A549 (cell line): ENCODE measurements around the gene KHDRBS1. TPM values are rescaled to one million over a fixed set of nuclear protein-coding genes. Genes with fewer than 3 reads are reported as not detected.
"Not testable (repeated sequence)": the region's sequence is repeated elsewhere in the genome, so short reads cannot be mapped to it uniquely, and the experiment has no call there.

ENCODE experiments used
- ATAC-seq, 2 experiments: fragments of 200-7000 bp in 1 of 2; fragments of >200 bp in 1 of 2; cut with Nextera tagmentation in 1 of 2; cut with Tn5 transposase in 1 of 2; 3 replicates each; pipeline versions ENCODE4 v1.8.0 to v1.9.1; 2018 to 2020; ENCODE audit warnings: mild to moderate bottlenecking in 1 of 2, moderate library complexity in 1 of 2
- CTCF ChIA-PET: fragments of 300-600 bp; sonication (Branson Sonifier 250); formaldehyde crosslinking; extraction: SDS; loops from one replicate; lab custom pipeline; 2021; ENCODE audit warnings: antibody characterized with exemption, inconsistent platforms; lab: Yijun Ruan, JAX
- POLR2A ChIA-PET: fragments of 350-600 bp; formaldehyde crosslinking; extraction: SDS; loops from one replicate; lab custom pipeline; 2021; ENCODE audit warnings: antibody characterized with exemption, inconsistent platforms; lab: Yijun Ruan, JAX
- DNase-seq, 2 experiments: peaks; one replicate each; pipeline versions ENCODE4 v3.0.0 to v3.0.0-alpha.2; 2011 to 2016; ENCODE audit warnings: low read depth in 1 of 2, low spot score in 1 of 2
- FAIRE-seq: peaks from 2 replicates; lab custom pipeline; 2011; peaks lifted over from hg19 to GRCh38; lab: Jason Lieb, UNC
- H3K27ac ChIP-seq, 2 experiments: fragments of >200 bp; sonication (Bioruptor Twin); formaldehyde crosslinking; 3 replicates each; pipeline ENCODE4 v1.5.1; 2016 to 2017
- H3K4me1 ChIP-seq: fragments of >200 bp; sonication (Bioruptor Twin); formaldehyde crosslinking; 3 replicates; pipeline ENCODE4 v1.6.1; 2016
- H3K4me2 ChIP-seq: fragments of >200 bp; sonication (Bioruptor Twin); formaldehyde crosslinking; 3 replicates; pipeline ENCODE4 v1.6.1; 2016
- H3K4me3 ChIP-seq: fragments of >200 bp; sonication (Bioruptor Twin); formaldehyde crosslinking; 3 replicates; pipeline ENCODE4 v1.5.1; 2016
- H3K9me3 ChIP-seq: fragments of >200 bp; sonication (Bioruptor Twin); formaldehyde crosslinking; 3 replicates; pipeline ENCODE4 v1.6.1; 2016
- CBX2 ChIP-seq: fragments of 200-600 bp; sonication (generic); IDR thresholded peaks from 2 replicates; pipeline ENCODE4 v1.6.1; 2016; ENCODE audit warnings: low read depth, mild to moderate bottlenecking, borderline replicate concordance
- CBX8 ChIP-seq: fragments of 200-600 bp; sonication (generic); IDR thresholded peaks from 2 replicates; pipeline ENCODE4 v1.6.1; 2016
- EP300 ChIP-seq, 2 experiments: fragments of >200 bp; sonication (Bioruptor Twin); formaldehyde crosslinking; IDR thresholded peaks; 2 replicates in 1 of 2; 3 replicates in 1 of 2; pipeline ENCODE4 v1.6.1; 2016 to 2017
- ESRRA ChIP-seq: fragments of 150-350 bp; IDR thresholded peaks from 2 replicates; pipeline ENCODE4 v1.6.1; 2014; ENCODE audit warnings: mild to moderate bottlenecking, low read length, borderline replicate concordance
- FOSL2 ChIP-seq, 2 experiments: fragments of 450-650 bp in 1 of 2; fragments of >200 bp in 1 of 2; sonication (Bioruptor Twin) in 1 of 2; formaldehyde crosslinking; IDR thresholded peaks; 2 replicates each; pipeline versions ENCODE4 v1.5.0 to v1.6.1; 2016 to 2020; ENCODE audit warnings: mild to moderate bottlenecking in 1 of 2, moderate library complexity in 1 of 2
- FOXS1 ChIP-seq: fragments of 250-450 bp; sonication (Bioruptor Pico); IDR thresholded peaks from 2 replicates; pipeline ENCODE4 v1.5.0; 2020; ENCODE audit warnings: mild to moderate bottlenecking, moderate library complexity
- GATA3 ChIP-seq: IDR thresholded peaks from 2 replicates; pipeline ENCODE4 v1.6.1; 2012; ENCODE audit warnings: borderline replicate concordance
- HOXB13 ChIP-seq: fragments of 250-450 bp; sonication (Bioruptor Pico); IDR thresholded peaks from 2 replicates; pipeline ENCODE4 v1.5.0; 2020; ENCODE audit warnings: low read depth, mild to moderate bottlenecking, moderate library complexity
- HOXB5 ChIP-seq: fragments of 250-450 bp; sonication (Bioruptor Pico); IDR thresholded peaks from 2 replicates; pipeline ENCODE4 v1.5.0; 2020; ENCODE audit warnings: mild to moderate bottlenecking, moderate library complexity
- JUN ChIP-seq, 2 experiments: fragments of >200 bp; sonication (Bioruptor Twin); formaldehyde crosslinking; IDR thresholded peaks; 2 replicates in 1 of 2; 3 replicates in 1 of 2; pipeline ENCODE4 v1.6.1; 2016 to 2017
- MYC ChIP-seq: IDR thresholded peaks from 2 replicates; pipeline ENCODE4 v1.6.1; 2012; ENCODE audit warnings: mild to moderate bottlenecking, inconsistent platforms, low read length, improper control_type of control experiment, borderline replicate concordance
- NPAS2 ChIP-seq: fragments of 250-450 bp; sonication (Bioruptor Pico); IDR thresholded peaks from 2 replicates; pipeline ENCODE4 v1.8.0; 2022; ENCODE audit warnings: mild to moderate bottlenecking, moderate library complexity, borderline replicate concordance
- NR3C1 ChIP-seq: fragments of >200 bp; sonication (Bioruptor Twin); formaldehyde crosslinking; IDR thresholded peaks from 3 replicates; pipeline ENCODE4 v1.6.1; 2017
- POLR2A ChIP-seq: IDR thresholded peaks from 2 replicates; pipeline ENCODE4 v1.6.1; 2012; ENCODE audit warnings: mild to moderate bottlenecking, low read length
- RFX5 ChIP-seq: fragments of 450-650 bp; IDR thresholded peaks from 2 replicates; pipeline ENCODE4 v1.7.1; 2014; ENCODE audit warnings: antibody characterized with exemption, mild to moderate bottlenecking, moderate library complexity
- RNF2 ChIP-seq: fragments of 200-600 bp; sonication (generic); IDR thresholded peaks from 2 replicates; pipeline ENCODE4 v1.6.1; 2016; ENCODE audit warnings: low read depth, mild to moderate bottlenecking, antibody characterized with exemption, moderate library complexity, borderline replicate concordance
- TFCP2L1 ChIP-seq: fragments of 250-450 bp; sonication (Bioruptor Pico); IDR thresholded peaks from 2 replicates; pipeline ENCODE4 v1.5.0; 2021; ENCODE audit warnings: mild to moderate bottlenecking
- ZFP36 ChIP-seq: fragments of 450-650 bp; IDR thresholded peaks from 2 replicates; pipeline ENCODE4 v1.6.1; 2014; ENCODE audit warnings: borderline replicate concordance; ENCODE audit not compliant: partially characterized antibody
- WGBS: methylation state at CpG from one replicate; pipeline ENCODE4 v1.1.6; 2017; ENCODE audit errors: missing lambda C conversion rate; 5-methylcytosine and 5-hydroxymethylcytosine counted together
- polyA plus RNA-seq, 4 experiments: library from polyadenylated mRNA; depleted of rRNA in 3 of 4; stranded (reverse); fragments of >200 nt; fragmentation: RNase III in 1 of 4; extraction: RNeasy Plus Mini Kit Qiagen cat#74134 plus additional on column Dnase treatment in 1 of 4; gene quantifications; 2 replicates in 3 of 4; 3 replicates in 1 of 4; pipeline ENCODE4 v1.2.3, GENCODE V29; 2011 to 2017
- TF ChIP-seq, protein P1 (sequence below): fragments of 250-450 bp; sonication (Bioruptor Pico); IDR thresholded peaks from 2 replicates; pipeline ENCODE4 v1.5.0; 2021; ENCODE audit warnings: mild to moderate bottlenecking, moderate library complexity, borderline replicate concordance
- TF ChIP-seq, protein P2 (sequence below): IDR thresholded peaks from 2 replicates; pipeline ENCODE4 v1.6.1; 2012
- TF ChIP-seq, protein P3 (sequence below): fragments of 450-650 bp; IDR thresholded peaks from 2 replicates; pipeline ENCODE4 v1.6.1; 2014; ENCODE audit warnings: antibody characterized with exemption
- TF ChIP-seq, protein P4 (sequence below): fragments of 200-600 bp; sonication (generic); IDR thresholded peaks from 2 replicates; pipeline ENCODE4 v1.6.1; 2016; ENCODE audit warnings: antibody characterized with exemption, mild to moderate bottlenecking, moderate library complexity
- TF ChIP-seq, protein P5 (sequence below): fragments of >200 bp; sonication (Bioruptor Twin); formaldehyde crosslinking; IDR thresholded peaks from 2 replicates; pipeline ENCODE4 v1.6.1; 2016
- TF ChIP-seq, protein P6 (sequence below): fragments of 250-450 bp; sonication (Bioruptor Pico); IDR thresholded peaks from 2 replicates; pipeline ENCODE4 v1.5.0; 2020; ENCODE audit warnings: low read depth, mild to moderate bottlenecking, moderate library complexity

KHDRBS1 gene
- polyA plus RNA-seq, 2 of the 4 experiments (the other 2 are of a cell fraction) = 60.6 to 109 TPM

DNA sequence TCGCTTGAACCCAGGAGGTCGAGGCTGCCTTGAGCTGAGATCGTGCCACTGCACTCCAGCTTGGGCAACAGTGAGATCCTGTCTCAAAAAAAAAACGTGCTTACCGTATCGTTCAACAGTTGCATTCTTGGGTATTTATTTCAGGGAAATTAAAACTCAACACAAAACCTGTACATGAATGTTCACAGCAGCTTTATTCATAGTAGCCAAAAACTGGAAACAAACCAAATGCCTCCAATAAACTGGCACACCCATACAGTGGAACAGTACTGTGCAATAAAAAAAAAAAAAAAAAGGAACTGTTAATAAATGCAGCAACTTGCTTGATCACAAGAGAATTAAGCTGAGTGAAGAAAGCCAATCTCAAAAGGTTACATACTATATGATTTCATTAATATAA, 6.7 kb downstream of the KHDRBS1 start:
- H3K4me1 ChIP-seq = peaks cover 40% of the 10 kb centered on the region; the same call in 2 of the 3 replicates
- H3K9me3 ChIP-seq = no peaks in the 10 kb centered on the region
- H3K27ac ChIP-seq = no peak overlapping the region
- DNase-seq (no peak), ATAC-seq (no peak), FAIRE-seq (no peak)
- WGBS = 86% methylated on average over 4 of the region's 6 CpGs
- H3K4me2 ChIP-seq = no peak overlapping the region
- TF ChIP-seq RFX5 = no peak
- TF ChIP-seq MYC = no peak
- TF ChIP-seq ZFP36 = no peak
- TF ChIP-seq CBX8 = no peak
- no peak for TF ChIP-seq NR3C1
- TF ChIP-seq TFCP2L1 (CRISPR knock-in tag) = no peak
- no peak for TF ChIP-seq JUN (IDR thresholded peaks at IDR 0.05)
- TF ChIP-seq CBX2 = no peak
- TF ChIP-seq, protein P1, sequence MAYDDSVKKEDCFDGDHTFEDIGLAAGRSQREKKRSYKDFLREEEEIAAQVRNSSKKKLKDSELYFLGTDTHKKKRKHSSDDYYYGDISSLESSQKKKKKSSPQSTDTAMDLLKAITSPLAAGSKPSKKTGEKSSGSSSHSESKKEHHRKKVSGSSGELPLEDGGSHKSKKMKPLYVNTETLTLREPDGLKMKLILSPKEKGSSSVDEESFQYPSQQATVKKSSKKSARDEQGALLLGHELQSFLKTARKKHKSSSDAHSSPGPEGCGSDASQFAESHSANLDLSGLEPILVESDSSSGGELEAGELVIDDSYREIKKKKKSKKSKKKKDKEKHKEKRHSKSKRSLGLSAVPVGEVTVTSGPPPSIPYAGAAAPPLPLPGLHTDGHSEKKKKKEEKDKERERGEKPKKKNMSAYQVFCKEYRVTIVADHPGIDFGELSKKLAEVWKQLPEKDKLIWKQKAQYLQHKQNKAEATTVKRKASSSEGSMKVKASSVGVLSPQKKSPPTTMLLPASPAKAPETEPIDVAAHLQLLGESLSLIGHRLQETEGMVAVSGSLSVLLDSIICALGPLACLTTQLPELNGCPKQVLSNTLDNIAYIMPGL = no peak
- no peak for TF ChIP-seq FOSL2 (IDR thresholded peaks at IDR 0.05)
- TF ChIP-seq FOSL2 (CRISPR knock-in tag; IDR thresholded peaks at IDR 0.05) = no peak
- TF ChIP-seq, protein P2, sequence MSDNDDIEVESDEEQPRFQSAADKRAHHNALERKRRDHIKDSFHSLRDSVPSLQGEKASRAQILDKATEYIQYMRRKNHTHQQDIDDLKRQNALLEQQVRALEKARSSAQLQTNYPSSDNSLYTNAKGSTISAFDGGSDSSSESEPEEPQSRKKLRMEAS = no peak
- no peak for TF ChIP-seq NPAS2 (CRISPR knock-in tag)
- no peak for TF ChIP-seq EP300 (IDR thresholded peaks at IDR 0.05)
- no peak overlapping the region for H3K4me3 ChIP-seq
- ChIA-PET CTCF (interaction anchor here (0.6 to 1.0 kb wide), 2 partner anchors 17 to 19 kb away, joined by 3 to 4 read pairs; no protein-coding TSS in a partner anchor), POLR2A (no interaction called here)

DNA sequence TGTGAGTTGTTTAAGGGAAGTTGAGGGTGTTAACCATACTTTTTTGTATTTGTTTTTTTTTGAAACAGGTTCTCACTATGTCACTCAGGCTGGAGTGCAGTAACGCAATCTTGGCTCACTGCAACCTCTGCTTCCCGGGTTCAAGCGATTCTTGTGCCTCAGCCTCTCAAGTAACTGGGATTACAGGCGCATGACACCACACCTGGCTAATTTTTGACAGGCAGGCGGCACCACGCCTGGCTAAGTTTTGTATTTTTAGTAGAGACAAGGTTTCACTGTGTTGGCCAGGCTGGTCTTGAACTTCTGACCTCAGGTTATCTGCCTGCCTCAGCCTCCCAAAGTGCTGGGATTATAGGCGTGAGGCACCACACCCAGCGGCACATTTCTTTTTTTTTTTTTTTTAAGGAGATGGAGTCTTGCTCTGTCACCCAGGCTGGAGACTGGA, 7.9 kb downstream of the KHDRBS1 start:
- DNase-seq, H3K27ac ChIP-seq, H3K9me3 ChIP-seq, H3K4me3 ChIP-seq, POLR2A ChIA-PET, ATAC-seq, H3K4me2 ChIP-seq, FAIRE-seq: not testable (repeated sequence)
- WGBS = 94% methylated on average over 8 of the region's 8 CpGs
- peaks cover 29% of the 10 kb centered on the region; the same call in 2 of the 3 replicates for H3K4me1 ChIP-seq
- CTCF ChIA-PET = interaction anchor here (1.0 kb wide), 1 partner anchor 18 kb away, joined by 4 read pairs; no protein-coding TSS in a partner anchor

DNA sequence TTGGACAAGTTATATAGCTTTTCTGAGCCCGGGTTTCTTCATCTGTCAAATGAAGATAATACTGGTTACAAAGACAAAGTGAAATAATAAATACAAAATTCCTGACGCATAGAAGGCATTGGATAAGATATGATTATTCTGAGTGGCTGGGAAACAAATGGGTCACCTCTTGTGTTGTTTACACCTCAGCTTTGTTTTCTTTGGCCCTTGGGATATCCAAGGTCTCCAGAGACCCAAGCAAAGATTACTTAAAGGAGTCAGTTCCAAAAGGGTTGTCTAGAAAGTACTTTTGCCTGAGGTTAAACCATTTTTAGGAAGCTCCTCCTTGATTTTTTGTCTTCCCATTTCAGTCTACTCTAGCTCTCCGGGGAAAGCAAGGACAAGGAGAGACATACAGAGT, 9.7 kb downstream of the KHDRBS1 start:
- H3K4me2 ChIP-seq = no peak overlapping the region
- POLR2A ChIA-PET = interaction anchor here (1.0 kb wide), 1 partner anchor 10 kb away, joined by 4 read pairs; the partner anchor contains the start of gene KHDRBS1
- WGBS = 81% methylated on average over 3 of the region's 3 CpGs
- H3K4me1 ChIP-seq = peaks cover 26% of the 10 kb centered on the region; the same call in 1 of the 3 replicates
- H3K27ac ChIP-seq = no peak overlapping the region
- H3K4me3 ChIP-seq = no peak overlapping the region
- FAIRE-seq (no peak), DNase-seq (no peak), ATAC-seq (no peak)
- no peaks in the 10 kb centered on the region for H3K9me3 ChIP-seq
- CTCF ChIA-PET = interaction anchor here (1.1 to 1.4 kb wide), 2 partner anchors 20 to 260 kb away, joined by 3 to 4 read pairs; no protein-coding TSS in a partner anchor
- no peak for TF ChIP-seq GATA3
- no peak for TF ChIP-seq RNF2
- no peak for TF ChIP-seq FOXS1
- TF ChIP-seq, protein P3, sequence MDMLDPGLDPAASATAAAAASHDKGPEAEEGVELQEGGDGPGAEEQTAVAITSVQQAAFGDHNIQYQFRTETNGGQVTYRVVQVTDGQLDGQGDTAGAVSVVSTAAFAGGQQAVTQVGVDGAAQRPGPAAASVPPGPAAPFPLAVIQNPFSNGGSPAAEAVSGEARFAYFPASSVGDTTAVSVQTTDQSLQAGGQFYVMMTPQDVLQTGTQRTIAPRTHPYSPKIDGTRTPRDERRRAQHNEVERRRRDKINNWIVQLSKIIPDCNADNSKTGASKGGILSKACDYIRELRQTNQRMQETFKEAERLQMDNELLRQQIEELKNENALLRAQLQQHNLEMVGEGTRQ = no peak
- no peak for TF ChIP-seq HOXB13
- TF ChIP-seq, protein P4, sequence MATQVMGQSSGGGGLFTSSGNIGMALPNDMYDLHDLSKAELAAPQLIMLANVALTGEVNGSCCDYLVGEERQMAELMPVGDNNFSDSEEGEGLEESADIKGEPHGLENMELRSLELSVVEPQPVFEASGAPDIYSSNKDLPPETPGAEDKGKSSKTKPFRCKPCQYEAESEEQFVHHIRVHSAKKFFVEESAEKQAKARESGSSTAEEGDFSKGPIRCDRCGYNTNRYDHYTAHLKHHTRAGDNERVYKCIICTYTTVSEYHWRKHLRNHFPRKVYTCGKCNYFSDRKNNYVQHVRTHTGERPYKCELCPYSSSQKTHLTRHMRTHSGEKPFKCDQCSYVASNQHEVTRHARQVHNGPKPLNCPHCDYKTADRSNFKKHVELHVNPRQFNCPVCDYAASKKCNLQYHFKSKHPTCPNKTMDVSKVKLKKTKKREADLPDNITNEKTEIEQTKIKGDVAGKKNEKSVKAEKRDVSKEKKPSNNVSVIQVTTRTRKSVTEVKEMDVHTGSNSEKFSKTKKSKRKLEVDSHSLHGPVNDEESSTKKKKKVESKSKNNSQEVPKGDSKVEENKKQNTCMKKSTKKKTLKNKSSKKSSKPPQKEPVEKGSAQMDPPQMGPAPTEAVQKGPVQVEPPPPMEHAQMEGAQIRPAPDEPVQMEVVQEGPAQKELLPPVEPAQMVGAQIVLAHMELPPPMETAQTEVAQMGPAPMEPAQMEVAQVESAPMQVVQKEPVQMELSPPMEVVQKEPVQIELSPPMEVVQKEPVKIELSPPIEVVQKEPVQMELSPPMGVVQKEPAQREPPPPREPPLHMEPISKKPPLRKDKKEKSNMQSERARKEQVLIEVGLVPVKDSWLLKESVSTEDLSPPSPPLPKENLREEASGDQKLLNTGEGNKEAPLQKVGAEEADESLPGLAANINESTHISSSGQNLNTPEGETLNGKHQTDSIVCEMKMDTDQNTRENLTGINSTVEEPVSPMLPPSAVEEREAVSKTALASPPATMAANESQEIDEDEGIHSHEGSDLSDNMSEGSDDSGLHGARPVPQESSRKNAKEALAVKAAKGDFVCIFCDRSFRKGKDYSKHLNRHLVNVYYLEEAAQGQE = no peak
- no peak for TF ChIP-seq POLR2A
- no peak for TF ChIP-seq ESRRA
- TF ChIP-seq, protein P1 = no peak
- TF ChIP-seq, protein P5, sequence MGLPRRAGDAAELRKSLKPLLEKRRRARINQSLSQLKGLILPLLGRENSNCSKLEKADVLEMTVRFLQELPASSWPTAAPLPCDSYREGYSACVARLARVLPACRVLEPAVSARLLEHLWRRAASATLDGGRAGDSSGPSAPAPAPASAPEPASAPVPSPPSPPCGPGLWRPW = no peak
- TF ChIP-seq HOXB5 (CRISPR knock-in tag) = no peak
- TF ChIP-seq, protein P6, sequence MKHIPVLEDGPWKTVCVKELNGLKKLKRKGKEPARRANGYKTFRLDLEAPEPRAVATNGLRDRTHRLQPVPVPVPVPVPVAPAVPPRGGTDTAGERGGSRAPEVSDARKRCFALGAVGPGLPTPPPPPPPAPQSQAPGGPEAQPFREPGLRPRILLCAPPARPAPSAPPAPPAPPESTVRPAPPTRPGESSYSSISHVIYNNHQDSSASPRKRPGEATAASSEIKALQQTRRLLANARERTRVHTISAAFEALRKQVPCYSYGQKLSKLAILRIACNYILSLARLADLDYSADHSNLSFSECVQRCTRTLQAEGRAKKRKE = no peak
